BLaER1 (cell line): ENCODE measurements around the gene GAST.

Source experiments
- H3K27ac ChIP-seq: shearing (Covaris generic); formaldehyde crosslinking; 2 replicates; pipeline ENCODE4 v1.8.1; 2022
- H3K27me3 ChIP-seq: shearing (Covaris generic); formaldehyde crosslinking; 2 replicates; pipeline ENCODE4 v1.8.1; 2022
- H3K36me3 ChIP-seq: shearing (Covaris generic); formaldehyde crosslinking; 2 replicates; pipeline ENCODE4 v1.8.1; 2022
- H3K4me1 ChIP-seq: shearing (Covaris generic); formaldehyde crosslinking; 2 replicates; pipeline ENCODE4 v1.8.1; 2022
- H3K4me2 ChIP-seq: shearing (Covaris generic); formaldehyde crosslinking; 2 replicates; pipeline ENCODE4 v1.8.1; 2022
- H3K4me3 ChIP-seq: shearing (Covaris generic); formaldehyde crosslinking; 2 replicates; pipeline ENCODE4 v1.8.1; 2022
- H3K9ac ChIP-seq: shearing (Covaris generic); formaldehyde crosslinking; 2 replicates; pipeline ENCODE4 v1.8.1; 2022
- H3K9me3 ChIP-seq: shearing (Covaris generic); formaldehyde crosslinking; 2 replicates; pipeline ENCODE4 v1.8.1; 2022
- H4K20me1 ChIP-seq: shearing (Covaris generic); formaldehyde crosslinking; 2 replicates; pipeline ENCODE4 v1.8.1; 2022
- Cebpa-rat ChIP-seq: shearing (Covaris generic); IDR thresholded peaks from 2 replicates; pipeline ENCODE4 v1.8.1; 2022

GAST gene, protein sequence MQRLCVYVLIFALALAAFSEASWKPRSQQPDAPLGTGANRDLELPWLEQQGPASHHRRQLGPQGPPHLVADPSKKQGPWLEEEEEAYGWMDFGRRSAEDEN

DNA sequence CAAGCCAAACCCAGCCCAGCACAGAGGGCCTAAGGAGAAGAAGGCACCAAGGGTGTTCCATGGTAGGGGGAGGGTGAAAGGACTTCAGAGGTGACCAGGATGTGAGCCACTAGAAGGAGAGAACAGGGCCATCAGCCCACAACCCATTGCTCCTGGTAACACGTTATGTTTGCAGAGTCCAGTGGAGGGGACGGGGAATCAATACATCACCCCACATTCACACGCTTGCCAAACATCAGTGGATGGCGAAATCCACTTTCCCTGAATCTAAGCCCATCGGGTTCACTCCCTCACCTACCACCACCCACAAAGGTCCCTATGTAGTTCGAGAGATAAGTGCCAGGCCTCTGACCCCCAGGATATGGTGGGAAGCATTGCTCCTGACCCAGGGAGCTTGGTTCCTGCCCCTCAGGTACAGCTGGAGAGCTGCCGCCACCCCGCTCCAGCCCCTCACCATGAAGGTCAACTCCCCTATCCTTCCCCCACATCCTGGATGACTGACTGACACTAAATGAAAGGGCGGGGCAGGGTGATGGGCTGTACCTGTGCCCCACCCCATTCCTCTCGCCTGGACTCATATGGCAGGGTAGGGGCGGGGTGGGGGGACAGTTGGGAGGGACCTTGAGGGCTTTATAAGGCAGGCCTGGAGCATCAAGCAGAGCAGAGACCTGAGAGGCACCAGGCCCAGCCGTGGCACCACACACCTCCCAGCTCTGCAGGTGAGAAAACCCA is at the start of gene GAST:
Gene GAST (plus strand): TSS at position 663 of the 732 bp plus-strand sequence. CDS start 3,106 bp downstream, outside the sequence.
- Histone ChIP-seq H3K9ac (no peak within 1 kb of the TSS), H3K9me3 (no peaks in the 10 kb centered on the region), H3K36me3 (no peaks in the 10 kb centered on the region), H3K4me1 (peaks cover 18% of the 10 kb centered on the region), H3K27me3 (no peaks in the 10 kb centered on the region), H4K20me1 (no peaks in the 10 kb centered on the region), H3K4me3 (no peak within 1 kb of the TSS), H3K27ac (no peak within 1 kb of the TSS), H3K4me2 (peak within 1 kb of the TSS; percentile 55)
- TF ChIP-seq Cebpa-rat = no peak

DNA sequence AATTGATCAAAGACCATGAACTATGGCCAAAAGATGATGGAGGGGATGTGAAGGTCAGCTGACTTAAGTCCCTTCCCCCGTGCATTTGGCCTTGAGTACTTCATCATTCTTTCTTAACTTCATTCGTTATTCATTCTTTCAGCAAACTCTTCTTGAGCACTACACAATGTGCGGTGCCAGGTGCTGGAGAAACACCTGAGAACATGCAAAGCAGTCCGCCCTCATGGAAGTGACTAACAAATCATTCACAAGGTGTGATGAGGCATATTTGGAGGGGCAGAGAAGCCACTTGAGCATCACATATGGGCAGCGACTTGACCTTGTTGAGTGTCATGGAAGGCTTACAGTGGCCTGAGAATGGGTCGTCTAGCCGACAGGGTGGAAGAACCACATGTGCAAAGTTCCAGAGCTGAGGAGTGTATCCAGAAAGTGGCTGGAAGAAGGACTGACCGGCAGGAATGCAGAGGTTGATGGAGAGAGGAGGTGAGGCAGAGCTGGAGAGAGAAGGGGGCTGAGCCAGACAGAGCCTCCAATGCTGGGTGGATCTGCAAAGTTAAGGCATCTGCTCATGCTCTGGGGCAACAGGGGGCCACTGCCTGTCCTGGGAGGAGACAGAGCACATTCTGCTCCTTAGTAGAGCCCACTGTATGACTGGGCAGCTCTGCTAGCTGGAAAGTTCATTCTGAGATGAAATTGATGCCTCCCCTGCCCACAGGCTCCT is 48.5 kb upstream of the GAST start:
- no peaks in the 10 kb centered on the region for H4K20me1 ChIP-seq
- H3K4me3 ChIP-seq = no peak overlapping the region
- peaks cover 38% of the 10 kb centered on the region for H3K4me1 ChIP-seq
- no peak overlapping the region for H3K4me2 ChIP-seq
- no peaks in the 10 kb centered on the region for H3K27me3 ChIP-seq
- H3K27ac ChIP-seq = no peak overlapping the region
- no peak overlapping the region for H3K9ac ChIP-seq
- no peaks in the 10 kb centered on the region for H3K9me3 ChIP-seq
- no peak for TF ChIP-seq Cebpa-rat
- H3K36me3 ChIP-seq = no peaks in the 10 kb centered on the region

DNA sequence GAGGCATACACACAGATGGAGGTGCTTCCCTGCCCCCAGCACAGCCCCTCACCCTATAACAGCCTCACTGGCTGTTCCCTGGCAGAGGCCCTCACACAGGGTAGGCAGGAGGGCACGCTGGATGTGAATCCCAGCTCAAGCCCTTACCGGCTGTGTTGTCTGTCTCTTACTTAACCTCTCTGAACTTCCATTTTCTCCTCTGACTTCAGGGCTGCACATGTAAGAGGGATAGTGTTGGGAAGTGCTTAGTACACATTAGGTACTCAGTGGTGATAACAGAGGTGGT is 48.0 kb upstream of the GAST start:
- Histone ChIP-seq H3K4me2 (no peak overlapping the region), H4K20me1 (no peaks in the 10 kb centered on the region), H3K9me3 (no peaks in the 10 kb centered on the region), H3K36me3 (no peaks in the 10 kb centered on the region), H3K4me3 (no peak overlapping the region), H3K4me1 (peaks cover 38% of the 10 kb centered on the region), H3K9ac (no peak overlapping the region), H3K27me3 (no peaks in the 10 kb centered on the region), H3K27ac (no peak overlapping the region)
- no peak for TF ChIP-seq Cebpa-rat

DNA sequence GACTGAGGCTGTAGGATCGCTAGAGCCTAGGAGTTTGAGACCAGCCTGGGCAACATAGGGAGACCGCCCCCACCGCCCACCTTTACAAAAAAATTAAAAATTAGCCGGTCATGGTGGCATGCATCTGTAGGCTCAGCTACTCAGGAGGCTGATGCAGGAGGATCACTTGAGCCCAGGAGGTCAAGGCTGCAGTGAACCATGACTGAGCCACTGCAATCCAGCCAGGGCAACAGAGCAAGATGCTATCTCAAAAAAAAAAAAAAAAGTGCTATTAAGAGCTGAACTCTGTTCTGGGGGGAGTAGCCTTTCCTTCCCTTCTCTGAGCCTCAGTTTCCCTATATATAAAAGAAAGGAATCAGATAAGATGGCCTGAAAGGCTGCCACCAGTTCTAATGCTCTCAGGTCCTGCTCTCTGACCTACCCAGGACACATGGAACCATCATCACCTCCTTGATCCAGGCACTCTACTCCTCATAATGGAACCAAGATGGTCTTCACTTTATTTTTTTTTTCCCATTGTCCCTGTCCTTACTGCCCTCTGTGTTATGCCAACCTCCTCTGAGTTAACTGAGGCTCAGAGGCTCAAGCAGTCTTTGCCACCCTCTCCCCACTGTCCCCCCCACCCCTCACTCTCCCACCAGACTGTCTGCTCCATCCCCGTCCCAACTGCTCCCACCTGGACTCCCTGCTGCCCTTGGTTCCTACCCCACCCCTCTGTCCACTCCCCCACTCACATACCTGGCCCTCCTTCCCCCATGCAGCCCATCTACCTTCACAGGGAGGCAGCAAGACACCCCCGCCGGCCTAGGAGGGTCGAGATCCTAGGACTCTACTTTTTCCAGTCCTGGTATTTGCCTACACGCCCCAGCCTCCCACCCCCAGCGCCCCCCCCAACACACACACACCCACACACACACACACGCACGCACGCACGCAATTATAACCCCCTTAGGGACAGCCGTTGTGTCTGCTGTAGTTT is 47.3 kb upstream of the GAST start:
- no peak overlapping the region for H3K27ac ChIP-seq
- H3K36me3 ChIP-seq = no peaks in the 10 kb centered on the region
- H3K4me2 ChIP-seq = peak overlapping the region; percentile 78
- H3K9me3 ChIP-seq = no peaks in the 10 kb centered on the region
- no peak for TF ChIP-seq Cebpa-rat
- H4K20me1 ChIP-seq = no peaks in the 10 kb centered on the region
- peaks cover 43% of the 10 kb centered on the region for H3K4me1 ChIP-seq
- peak overlapping the region; percentile 63; the same call in 1 of the 2 replicates for H3K4me3 ChIP-seq
- H3K27me3 ChIP-seq = no peaks in the 10 kb centered on the region
- H3K9ac ChIP-seq = no peak overlapping the region; the same call in 1 of the 2 replicates

DNA sequence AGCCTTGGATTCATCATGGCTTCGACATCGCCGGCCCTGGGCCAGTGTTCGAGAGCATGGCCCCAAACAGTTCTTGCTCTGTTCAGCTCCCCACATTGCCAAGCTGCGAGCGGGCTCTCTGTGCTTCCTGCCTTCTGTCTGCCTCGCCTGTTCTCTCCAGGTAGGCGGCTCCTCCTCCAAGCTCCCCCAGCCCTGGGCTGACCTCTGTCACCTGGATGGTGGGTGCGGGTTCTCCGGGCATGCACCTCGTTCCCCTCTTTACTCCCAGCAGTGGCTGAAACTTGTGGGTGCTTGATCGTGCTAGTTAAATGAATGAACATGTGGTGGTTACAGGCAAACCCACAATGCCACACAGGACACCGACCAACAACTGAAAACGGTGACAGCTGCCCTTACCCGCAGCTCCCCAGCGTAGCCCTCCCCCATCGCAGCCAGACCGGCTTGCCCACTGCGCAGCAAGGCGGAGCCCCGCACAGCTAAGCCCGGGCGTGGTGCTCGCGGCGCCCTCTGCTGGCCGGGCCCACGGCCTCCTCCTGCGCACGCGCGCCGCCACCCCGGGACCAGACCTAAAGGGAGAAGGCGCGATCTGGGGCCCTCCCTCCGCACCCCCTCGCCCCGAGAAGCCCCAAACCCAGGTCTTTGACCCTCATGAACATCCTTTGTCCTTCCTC is 46.4 kb upstream of the GAST start:
- no peaks in the 10 kb centered on the region for H3K27me3 ChIP-seq
- H3K9ac ChIP-seq = peak overlapping the region; percentile 70
- peak overlapping the region; percentile 78 for H3K4me2 ChIP-seq
- no peaks in the 10 kb centered on the region for H3K9me3 ChIP-seq
- H3K36me3 ChIP-seq = no peaks in the 10 kb centered on the region
- H4K20me1 ChIP-seq = no peaks in the 10 kb centered on the region
- H3K4me1 ChIP-seq = peaks cover 51% of the 10 kb centered on the region
- H3K27ac ChIP-seq = peak overlapping the region; percentile 74
- TF ChIP-seq Cebpa-rat = no peak
- peak overlapping the region; percentile 63 for H3K4me3 ChIP-seq

DNA sequence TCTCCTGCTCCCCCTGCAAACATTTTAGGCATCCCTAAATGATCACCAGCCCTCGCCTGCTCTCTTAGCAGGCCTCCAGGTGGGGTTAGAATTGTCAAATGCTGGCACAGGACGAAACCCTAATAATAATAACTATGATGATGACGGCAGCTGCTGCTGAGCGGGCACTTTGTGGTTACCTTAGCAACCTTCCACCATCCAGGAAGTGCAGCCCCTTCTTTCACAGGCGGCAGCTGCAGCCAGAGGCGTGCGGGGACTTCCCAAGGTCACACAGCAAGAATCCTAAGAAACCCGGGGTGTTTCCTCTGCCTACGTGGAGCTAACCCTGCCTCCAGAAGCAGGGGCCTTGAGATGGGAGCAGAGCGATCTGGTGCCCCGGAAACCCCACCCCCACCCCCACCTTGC is 45.9 kb upstream of the GAST start:
- peak overlapping the region; percentile 63 for H3K4me3 ChIP-seq
- no peak for TF ChIP-seq Cebpa-rat
- H4K20me1 ChIP-seq = no peaks in the 10 kb centered on the region
- H3K36me3 ChIP-seq = no peaks in the 10 kb centered on the region
- no peaks in the 10 kb centered on the region for H3K27me3 ChIP-seq
- H3K9ac ChIP-seq = peak overlapping the region; percentile 70
- H3K4me2 ChIP-seq = peak overlapping the region; percentile 78
- H3K27ac ChIP-seq = peak overlapping the region; percentile 74
- H3K9me3 ChIP-seq = no peaks in the 10 kb centered on the region
- H3K4me1 ChIP-seq = peaks cover 56% of the 10 kb centered on the region

DNA sequence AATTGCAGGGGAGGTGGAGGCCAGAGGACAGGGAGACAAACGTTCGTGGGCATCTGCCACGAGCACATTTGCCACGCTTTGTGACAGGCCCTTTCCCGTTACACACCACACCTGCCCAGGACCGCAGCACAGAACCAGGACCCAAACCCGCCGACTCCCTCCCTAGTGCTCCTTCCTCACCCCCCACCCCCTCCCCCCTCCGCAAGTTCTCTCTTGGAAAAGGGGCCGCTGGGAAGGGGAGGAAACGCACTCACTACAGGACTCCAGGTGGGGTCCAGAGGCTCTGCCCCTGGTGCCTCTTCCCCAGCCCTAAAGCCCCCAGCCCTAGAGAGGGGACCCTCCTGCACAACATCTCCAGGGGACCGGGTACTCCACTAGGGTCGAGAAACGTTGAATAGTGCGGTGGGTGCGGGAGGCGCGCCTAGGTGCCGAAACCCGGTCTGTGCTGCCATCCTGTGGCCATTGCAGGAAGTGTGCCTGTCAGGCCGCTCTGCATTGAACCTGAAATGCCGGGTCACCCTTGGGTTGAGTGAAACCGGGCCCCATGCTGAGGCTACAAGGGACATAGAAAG is 45.3 kb upstream of the GAST start:
- TF ChIP-seq Cebpa-rat = no peak
- Histone ChIP-seq H3K27ac (peak overlapping the region; percentile 74), H3K27me3 (no peaks in the 10 kb centered on the region), H3K36me3 (no peaks in the 10 kb centered on the region), H4K20me1 (no peaks in the 10 kb centered on the region), H3K4me1 (peaks cover 58% of the 10 kb centered on the region), H3K9me3 (no peaks in the 10 kb centered on the region), H3K4me2 (peak overlapping the region; percentile 78), H3K4me3 (peak overlapping the region; percentile 63), H3K9ac (peak overlapping the region; percentile 27)

DNA sequence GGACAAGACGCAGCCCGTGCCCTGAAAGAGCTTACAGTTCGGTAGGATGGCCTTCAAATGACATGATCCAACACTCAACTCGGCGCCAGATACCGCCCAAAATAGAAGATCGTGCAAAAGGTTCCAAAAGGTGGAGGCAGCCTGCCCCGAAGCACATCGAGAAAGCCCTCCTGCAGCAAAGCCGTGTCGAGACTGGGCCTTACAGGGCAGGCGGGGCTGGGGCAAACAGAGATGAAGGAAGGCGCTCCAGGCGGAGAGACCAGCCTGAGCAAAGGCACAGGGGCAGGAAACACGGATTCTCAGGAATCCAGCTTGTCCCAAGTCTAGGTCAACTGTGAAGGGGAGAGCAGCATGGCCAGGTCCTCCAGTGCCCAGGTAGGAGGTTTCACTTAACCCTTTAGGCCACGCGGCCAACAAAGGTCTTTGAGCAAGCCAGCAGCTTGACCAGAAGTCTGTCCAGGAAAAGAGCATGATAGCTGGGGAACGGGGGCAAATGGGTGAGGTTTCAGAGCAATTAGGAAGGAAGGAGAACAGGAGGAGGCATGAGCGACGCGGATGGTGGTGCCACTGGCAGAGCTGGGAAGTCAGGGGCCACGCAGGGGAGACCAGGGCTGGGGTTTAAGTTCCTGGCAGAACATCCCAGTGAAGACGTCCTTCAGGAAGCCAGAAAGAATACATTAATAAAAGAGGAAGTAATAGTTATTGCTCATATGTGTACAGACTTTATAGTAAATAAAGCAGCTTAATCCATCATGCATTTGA is 44.7 kb upstream of the GAST start:
- no peaks in the 10 kb centered on the region for H3K36me3 ChIP-seq
- TF ChIP-seq Cebpa-rat = no peak
- H3K4me3 ChIP-seq = no peak overlapping the region
- H3K27ac ChIP-seq = no peak overlapping the region
- H3K4me1 ChIP-seq = peaks cover 58% of the 10 kb centered on the region
- H3K27me3 ChIP-seq = no peaks in the 10 kb centered on the region
- peak overlapping the region; percentile 27; the same call in 1 of the 2 replicates for H3K9ac ChIP-seq
- no peaks in the 10 kb centered on the region for H4K20me1 ChIP-seq
- no peaks in the 10 kb centered on the region for H3K9me3 ChIP-seq
- peak overlapping the region; percentile 78 for H3K4me2 ChIP-seq
